NB4 (cell line): Measurements from ENCODE around the gene TFCP2.

Experiments used
- DNase-seq: peaks from one replicate; pipeline ENCODE4 v3.0.0; 2010; ENCODE audit warnings: low read depth
- H3K4me3 ChIP-seq: one replicate; pipeline ENCODE4 v1.5.1; 2011; ENCODE audit warnings: mild to moderate bottlenecking, low read depth, low read length, moderate library complexity
- CTCF ChIP-seq: IDR thresholded peaks from one replicate; pipeline ENCODE4 v1.5.1; 2012; ENCODE audit warnings: low read depth, low read length
- MAX ChIP-seq: IDR thresholded peaks from 2 replicates; pipeline ENCODE4 v1.6.1; 2011; ENCODE audit warnings: low read depth, low read length
- MYC ChIP-seq: IDR thresholded peaks from 2 replicates; pipeline ENCODE4 v1.6.1; 2011; ENCODE audit warnings: low read depth, low read length
- POLR2A ChIP-seq: IDR thresholded peaks from 2 replicates; pipeline ENCODE4 v1.6.1; 2011; ENCODE audit warnings: mild to moderate bottlenecking; ENCODE audit not compliant: insufficient read length; ENCODE audit errors: extremely low read depth

The TFCP2 gene

GRCh38 chr12:51049525-51049924 is 123.4 kb downstream of the TFCP2 start:
- peak overlapping the region; percentile 96 for H3K4me3 ChIP-seq
- DNase-seq, result no peak
- TF ChIP-seq POLR2A, result no peak
- TF ChIP-seq MYC, result no peak
- no peak for TF ChIP-seq MAX
- TF ChIP-seq CTCF, result no peak

GRCh38 chr12:51048661-51049251 is 124.2 kb downstream of the TFCP2 start:
- peak; percentile 38 for DNase-seq
- H3K4me3 ChIP-seq, result peak overlapping the region; percentile 96
- TF ChIP-seq CTCF, result no peak
- TF ChIP-seq MAX, result no peak
- TF ChIP-seq MYC, result no peak
- no peak for TF ChIP-seq POLR2A

- TF ChIP-seq MYC (peak; percentile 82), MAX (peak; percentile 84), POLR2A (peak; percentile 87), CTCF (peak; percentile 88)
- peak within 1 kb of the TSS; percentile 96 for H3K4me3 ChIP-seq
- DNase-seq, result peak; percentile 99
Observed at GRCh38 chr12:51047655-51048540, 125.0 kb downstream of the TFCP2 start, which contains the start of gene LETMD1. Gene LETMD1, plus strand, starts transcription at chr12:51048327. Its CDS starts 30 bp downstream, at chr12:51048357.
